ENCODE measurements around the gene CDH16.
"Not testable (repeated sequence)": the region's sequence is repeated elsewhere in the genome, so short reads cannot be mapped to it uniquely, and the experiment has no call there.

CDH16 gene

DNA sequence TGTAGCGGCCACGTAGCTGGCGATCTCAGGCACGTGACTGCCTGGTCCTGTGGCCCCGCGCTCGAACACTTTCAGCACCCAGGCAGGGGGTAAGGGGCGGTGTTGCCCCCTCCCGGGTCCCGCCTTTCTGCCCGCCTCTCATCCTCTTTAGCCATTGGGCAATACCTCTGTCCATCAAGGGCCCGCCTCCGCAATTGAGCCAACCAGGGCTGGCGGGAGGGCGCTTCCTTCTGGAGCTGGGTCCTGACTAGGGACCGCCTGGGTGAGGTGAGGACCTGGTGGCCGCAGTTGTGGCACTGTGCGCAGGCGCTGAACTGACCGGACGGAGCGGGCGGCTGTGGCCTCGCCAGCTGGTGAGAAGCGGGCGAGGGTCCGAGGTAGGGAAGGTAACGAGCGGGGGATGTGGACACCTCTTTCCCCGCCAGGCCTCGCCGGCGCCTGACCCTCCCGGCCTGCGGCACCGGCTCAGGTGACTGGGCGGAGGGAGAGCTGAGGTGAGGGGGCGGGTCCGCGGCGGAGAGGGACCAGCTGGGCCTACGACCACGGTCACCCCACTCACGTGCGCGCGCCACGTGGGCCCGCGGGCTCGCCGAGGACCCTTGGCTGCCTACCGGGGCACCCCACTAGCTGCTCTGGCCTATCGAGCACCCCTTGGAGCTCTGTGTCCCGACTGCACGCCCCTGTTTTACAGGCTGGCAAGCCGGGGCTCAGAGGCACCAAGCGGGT lies 38.2 kb downstream of the CDH16 start, which contains the start of gene PDP2:
PDP2 (plus strand) TSS at position 228 of the 726 bp plus-strand sequence. CDS start 3,770 bp downstream, outside the sequence.
- peak; percentile 98 for DNase-seq (ENCODE audit: insufficient read length, low spot score)
- peak; percentile 83 for FAIRE-seq

DNA sequence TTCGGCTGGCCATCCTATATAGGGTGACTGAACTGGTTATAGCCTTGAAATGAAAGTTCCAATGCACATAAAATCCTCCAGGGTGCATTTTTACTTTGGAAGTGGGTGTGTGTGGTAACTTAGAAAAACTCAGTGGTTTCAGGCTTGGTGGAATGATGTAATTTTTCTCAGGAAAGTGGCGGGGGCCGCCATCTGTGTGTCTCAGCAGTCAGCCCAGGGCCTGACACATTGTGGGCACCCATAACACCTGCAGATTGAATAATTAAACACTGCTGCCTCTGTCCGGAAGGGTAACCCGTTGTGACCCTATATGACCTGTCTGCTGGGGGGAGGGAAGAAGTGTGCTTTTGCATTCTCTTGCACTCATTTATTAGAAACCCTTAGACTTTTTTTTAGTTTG lies 40.6 kb downstream of the CDH16 start:
- FAIRE-seq (no peak), DNase-seq (ENCODE audit: insufficient read length, low spot score) (no peak)

DNA sequence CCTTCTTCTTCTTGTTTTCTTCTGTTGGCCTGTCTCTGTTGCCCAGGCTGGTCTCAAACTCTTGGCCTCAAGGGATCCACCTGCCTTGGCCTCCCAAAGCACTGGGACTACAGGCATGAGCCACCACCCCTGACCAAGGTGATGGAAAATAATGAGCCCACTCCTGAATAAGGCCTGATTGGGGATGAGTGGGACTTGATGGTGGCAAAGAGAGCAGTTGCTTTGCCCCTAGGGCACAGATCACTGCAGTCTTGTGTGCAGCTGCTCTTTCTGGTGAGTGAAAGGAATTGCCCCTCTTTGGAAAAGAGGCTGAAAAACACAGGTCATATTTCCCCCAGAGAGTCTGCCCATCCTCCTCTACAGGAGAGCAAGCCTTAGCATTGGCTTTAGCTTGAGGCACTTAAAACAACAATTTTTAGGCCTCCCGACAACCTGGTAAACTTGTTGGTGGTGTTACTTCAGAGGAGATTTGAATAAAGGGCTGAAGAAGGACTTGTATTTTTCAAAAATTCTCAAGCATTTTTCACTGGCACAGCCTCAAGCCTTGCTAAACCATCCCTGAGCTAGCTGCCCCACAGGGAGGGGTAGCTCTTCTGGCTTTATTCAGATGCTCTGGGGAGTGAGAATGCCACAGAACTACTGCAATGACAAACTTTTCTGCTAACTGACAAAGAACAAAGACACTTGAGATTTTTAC lies 44.5 kb downstream of the CDH16 start:
- no peak for FAIRE-seq
- no peak for DNase-seq (ENCODE audit: insufficient read length, low spot score)

DNA sequence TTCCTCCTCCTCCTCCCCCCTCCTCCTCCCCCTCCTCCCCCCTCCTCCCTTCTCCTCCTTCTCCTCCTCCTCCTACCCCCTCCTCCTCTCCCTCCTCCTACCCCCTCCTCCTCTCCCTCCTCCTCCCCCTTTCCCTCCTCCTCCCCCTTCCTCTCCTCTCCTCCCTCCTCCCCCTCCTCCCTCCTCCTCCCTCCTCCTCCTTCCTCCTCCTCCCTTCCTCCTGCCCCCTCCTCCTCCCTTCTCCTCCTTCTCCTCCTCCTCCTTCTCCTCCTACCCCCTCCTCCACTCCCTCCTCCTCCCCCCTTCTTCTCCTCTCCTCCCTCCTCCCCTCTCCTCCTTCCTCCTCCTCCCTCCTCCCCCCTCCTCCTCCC lies 45.0 kb downstream of the CDH16 start:
- FAIRE-seq (no peak), DNase-seq (ENCODE audit: insufficient read length, low spot score) (no peak)

DNA sequence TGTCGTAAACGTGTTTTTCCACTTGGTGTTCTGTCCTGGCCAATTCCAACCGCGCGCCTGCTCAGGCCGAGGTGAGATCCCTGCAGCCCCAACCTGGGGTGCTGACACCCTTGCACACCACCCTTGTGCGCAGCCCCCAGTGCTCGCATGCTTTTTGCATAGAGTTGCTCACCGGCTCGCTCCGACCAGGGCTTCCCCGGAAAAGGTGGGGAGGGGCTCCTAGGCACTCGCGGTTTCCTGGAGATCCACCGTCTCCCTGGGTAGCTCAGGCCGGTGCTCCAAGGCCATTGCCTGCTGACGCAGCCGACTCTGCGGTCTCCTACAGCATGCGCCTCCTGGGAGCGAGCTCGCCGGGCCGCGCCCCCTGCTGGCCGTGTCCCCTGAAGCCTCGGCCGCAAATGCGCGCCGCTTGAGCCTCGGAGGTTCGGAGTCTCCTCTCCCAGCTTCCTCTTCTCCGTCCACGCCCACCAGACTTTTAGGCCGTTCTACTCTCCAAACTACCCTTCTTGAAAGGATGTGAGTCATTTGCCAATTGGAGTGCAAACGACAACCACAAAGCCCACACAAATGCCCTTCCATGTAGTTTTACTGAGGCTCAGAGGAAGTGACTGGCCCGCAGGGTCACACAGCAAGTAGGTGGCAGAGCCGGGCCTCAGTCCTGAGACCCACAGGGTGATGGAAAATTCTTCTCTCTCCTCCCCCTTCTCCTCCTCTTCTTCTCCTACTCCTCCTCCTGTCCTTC lies 45.6 kb downstream of the CDH16 start:
- DNase-seq (ENCODE audit: insufficient read length, low spot score) (peak; percentile 90), FAIRE-seq (peak; percentile 97)

DNA sequence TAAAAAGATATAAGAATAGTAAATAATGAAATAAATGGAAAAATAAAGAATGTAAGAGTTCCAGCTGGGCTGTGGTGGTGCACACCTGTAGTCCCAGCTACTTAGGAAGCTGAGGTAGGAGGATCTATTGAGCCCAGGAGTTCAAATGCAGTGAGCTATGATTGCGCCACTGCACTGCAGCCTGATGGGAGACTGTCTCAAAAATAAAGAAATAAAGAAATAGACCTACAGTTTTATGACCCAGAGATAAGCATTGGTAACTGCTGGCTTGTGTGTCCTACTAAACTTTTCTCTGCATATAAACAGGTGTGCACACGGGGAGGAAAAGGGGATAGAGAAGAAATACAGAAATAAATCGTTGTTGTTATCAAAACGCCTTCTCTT lies 46.1 kb downstream of the CDH16 start:
- no peak for DNase-seq (ENCODE audit: insufficient read length, low spot score)
- no peak for FAIRE-seq

DNA sequence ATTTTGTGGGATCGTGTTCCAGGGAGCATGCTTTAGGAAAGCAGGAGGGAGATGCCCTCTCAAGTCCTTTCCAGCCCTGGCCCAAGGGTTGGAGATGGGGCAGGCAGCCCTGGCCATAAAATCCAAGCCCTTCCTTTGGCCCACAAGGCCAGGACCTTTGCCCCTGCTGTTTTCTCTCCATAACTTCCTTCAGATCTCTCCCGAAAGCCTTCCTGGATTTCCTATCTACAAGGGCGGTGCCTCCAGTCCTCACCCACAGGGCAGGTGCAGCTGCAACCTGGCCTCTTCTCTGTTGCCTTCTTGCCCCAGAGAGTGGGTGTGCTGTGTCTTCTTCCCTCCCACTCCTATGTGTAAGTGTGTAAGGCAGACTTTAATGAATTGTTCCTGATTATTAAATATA lies 46.8 kb downstream of the CDH16 start:
- FAIRE-seq (no peak), DNase-seq (ENCODE audit: insufficient read length, low spot score) (no peak)

DNA sequence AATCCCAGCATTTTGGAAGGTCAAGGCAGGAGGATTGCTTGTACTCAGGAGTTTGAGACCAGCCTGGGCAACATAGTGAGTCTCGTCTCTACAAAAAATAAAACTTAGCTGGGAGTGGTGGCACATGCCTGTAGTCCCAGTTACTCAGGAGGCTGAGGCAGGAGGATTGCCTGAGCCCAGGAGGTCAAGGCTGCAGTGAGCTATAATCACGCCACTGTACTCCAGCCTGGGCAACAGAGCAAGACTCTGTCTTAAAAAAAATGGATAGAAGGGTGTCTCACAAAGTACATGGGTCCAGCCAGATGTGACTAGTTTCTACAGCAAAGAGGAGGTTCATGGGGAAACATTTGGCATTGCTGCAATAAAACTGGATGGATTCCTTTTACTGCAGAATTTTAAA lies 47.3 kb downstream of the CDH16 start:
- FAIRE-seq, result not testable (repeated sequence)

DNA sequence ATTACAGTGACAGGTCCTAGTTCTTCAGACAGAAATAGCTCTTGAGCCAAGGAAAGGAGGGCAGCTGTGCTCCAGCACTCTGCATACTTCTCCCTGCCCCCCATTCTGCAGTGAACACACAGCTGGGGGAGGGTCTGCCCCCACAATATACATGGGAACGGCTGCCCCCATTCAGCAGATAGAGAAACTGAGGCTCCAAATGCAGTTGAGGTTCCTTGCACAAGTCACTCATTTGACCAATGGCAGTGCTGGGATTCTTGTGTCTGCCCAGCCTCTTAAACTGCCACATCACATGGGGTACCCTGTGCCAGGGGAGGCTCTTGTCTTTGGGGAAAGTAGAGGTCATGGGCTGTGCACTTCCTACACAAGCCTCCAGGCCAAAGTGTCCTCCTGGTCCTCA lies 49.3 kb downstream of the CDH16 start:
- FAIRE-seq (no peak), DNase-seq (ENCODE audit: insufficient read length, low spot score) (no peak)

More for the DNA sequence above, 47.3 kb downstream of the CDH16 start:
- DNase-seq (ENCODE audit: insufficient read length, low spot score), result not testable (repeated sequence)

DNA sequence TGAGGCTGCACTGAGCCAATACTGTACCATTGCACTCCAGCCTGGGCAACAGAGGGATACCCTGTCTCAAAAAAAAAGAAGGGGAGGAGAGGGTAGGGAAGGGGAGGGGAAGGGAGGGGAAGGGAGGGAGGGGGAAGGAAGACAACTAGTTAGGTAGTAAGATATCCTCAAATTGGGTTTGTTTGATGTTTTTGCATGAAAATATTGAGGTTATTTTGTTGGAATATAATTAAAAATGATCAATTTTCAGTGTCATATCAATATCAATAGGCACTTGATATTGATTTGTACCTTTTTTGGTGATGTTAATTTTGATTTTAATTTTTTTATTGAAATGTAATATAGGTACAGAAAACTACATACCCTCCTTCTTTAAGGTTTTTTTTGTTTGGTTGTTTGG lies 55.0 kb downstream of the CDH16 start:
- no peak for FAIRE-seq
- DNase-seq (ENCODE audit: insufficient read length, low spot score), result no peak

DNA sequence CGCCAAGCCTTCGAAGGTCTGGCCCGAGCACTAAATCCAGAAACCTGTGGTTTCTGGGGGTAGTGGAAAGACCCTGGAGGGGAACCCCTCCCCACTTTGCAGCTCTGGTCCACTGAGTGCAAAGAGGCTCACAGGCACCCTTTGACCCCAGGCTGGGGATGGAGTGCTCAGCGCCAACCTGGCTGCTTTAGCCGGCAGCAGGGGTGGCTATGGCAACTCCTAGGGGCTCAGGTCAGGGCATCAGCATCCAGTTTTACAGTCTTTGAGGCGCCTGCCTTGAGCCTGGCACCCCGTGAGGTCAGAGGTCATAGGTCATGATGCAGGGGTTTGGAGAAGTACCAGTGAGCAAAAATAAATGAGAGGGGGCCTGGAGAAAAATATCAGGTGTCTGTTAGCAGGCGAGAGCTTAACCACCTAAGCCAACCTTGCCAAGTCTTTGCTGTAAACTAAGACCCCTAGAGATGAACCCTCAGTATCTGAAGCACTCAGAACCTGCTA lies 56.6 kb downstream of the CDH16 start:
- FAIRE-seq, result no peak
- DNase-seq (ENCODE audit: insufficient read length, low spot score), result no peak

DNA sequence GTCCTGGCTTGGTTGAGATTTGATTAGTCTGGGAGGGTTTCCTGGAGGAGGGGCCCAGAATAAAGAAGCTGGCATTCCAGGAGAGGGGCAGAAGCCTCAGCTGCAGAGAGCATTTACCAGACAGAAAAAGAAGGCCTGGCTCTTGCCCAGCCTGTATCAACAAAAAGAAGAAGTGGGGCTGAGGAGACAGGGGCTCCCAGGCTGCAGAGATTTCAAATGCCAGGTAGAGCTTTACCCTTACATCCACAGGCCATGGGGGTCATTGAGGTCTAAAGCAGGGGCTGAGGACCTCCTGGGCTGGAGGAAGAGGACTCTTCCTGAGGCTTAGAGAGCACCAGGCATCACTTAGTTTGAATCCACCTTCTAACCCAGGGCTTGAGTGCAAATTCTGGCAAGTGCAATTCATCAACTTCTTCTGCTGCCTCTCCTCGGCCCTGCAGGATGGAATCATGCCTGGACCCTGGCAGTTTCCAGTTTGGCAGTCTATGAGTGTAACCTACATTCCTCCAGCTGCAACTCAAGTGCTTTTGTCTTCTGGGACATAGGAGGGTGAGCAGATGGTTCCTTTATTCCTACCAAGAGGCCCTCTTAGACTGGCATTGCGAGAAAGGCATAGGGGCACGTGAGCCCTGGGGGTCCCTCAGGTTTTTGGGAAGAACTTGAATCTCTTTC lies 59.2 kb downstream of the CDH16 start:
- no peak for DNase-seq (ENCODE audit: insufficient read length, low spot score)
- FAIRE-seq, result no peak

DNA sequence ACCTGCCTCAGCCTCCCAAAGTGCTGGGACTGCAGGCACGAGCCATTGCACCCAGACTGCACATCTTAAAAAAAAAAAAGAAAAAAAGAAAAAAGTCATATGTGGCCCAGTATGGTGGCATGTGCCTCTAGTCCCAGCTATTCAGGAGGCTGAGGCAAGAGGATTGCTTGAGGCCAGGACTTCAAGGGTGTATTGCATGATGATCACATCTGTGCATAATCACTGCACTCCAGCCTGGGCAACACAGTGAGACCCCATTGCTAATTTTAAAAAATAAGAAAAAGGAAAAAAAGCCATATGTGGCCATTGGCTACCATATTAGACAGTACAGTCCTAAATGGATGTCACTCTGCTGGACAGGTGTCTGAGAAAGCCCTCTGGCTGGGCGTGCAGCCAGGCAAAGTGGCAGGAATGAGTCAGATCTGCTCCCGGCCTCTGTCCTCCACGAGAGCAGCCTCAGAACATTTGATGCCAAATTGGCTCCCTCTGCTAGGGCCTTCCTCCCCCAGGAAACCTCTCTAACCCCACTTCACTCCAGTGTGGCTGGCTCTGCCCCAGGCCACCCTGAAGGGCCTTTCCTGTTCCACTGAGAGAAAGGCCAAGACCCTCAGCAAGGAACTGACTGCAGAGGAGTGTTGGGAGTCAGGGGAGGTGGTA lies 59.8 kb downstream of the CDH16 start:
- FAIRE-seq (peak; percentile 9), DNase-seq (ENCODE audit: insufficient read length, low spot score) (peak; percentile 51)

Data from HTR-8/SVneo (cell line).